K562 (cell line): Measurements from ENCODE around the gene TIMM44. TPM values are rescaled to one million over a fixed set of nuclear protein-coding genes. Genes with fewer than 3 reads are reported as not detected.

Experiments
- ATAC-seq: fragments of 200-7000 bp; cut with Tn5 transposase; 3 replicates; pipeline ENCODE4 v1.9.1; 2020; ENCODE audit warnings: moderate library complexity
- BruUV-seq: library from RNA; stranded (reverse); fragments of 400-500 nt; replicated peaks from 2 replicates; lab custom pipeline; 2021; lab: Mats Ljungman, UMichigan
- CTCF ChIA-PET: fragments of 300-600 bp; formaldehyde crosslinking; extraction: SDS; loops from one replicate; lab custom pipeline; 2021; ENCODE audit warnings: low intra/inter-chr PET ratio; lab: Yijun Ruan, JAX
- POLR2A ChIA-PET: fragments of 300-600, 350-650 bp; sonication (Branson Sonifier 250); formaldehyde crosslinking; extraction: SDS; loops from one replicate; lab custom pipeline; 2021; ENCODE audit warnings: antibody characterized with exemption, inconsistent platforms; lab: Yijun Ruan, JAX
- DNase-seq, 4 experiments: peaks; one replicate each; pipeline versions ENCODE4 v3.0.0 to v3.0.0-alpha.2; 2011 to 2018; ENCODE audit warnings: low spot score in 3 of 4, mixed read lengths in 3 of 4; ENCODE audit errors: extremely low read depth in 1 of 4
- FAIRE-seq: peaks from 2 replicates; lab custom pipeline; 2011; peaks lifted over from hg19 to GRCh38; lab: Jason Lieb, UNC
- H2AFZ ChIP-seq: 2 replicates; pipeline ENCODE4 v1.6.0; 2011; ENCODE audit warnings: low read depth, low read length, control low read depth, inconsistent platforms
- H3K27ac ChIP-seq: fragments of 200-600 bp; 3 replicates; pipeline ENCODE4 v1.8.0; 2011; ENCODE audit warnings: low read depth, mild to moderate bottlenecking, control low read depth, inconsistent platforms, low read length, moderate library complexity, mixed read lengths; ENCODE audit errors: extremely low read depth
- H3K27me3 ChIP-seq, 2 experiments: fragments of 300-600 bp in 1 of 2; 2 replicates in 1 of 2; 3 replicates in 1 of 2; pipeline versions ENCODE4 v1.6.0 to v1.8.0; 2011; ENCODE audit warnings: inconsistent platforms in 2 of 2, low read length in 2 of 2, mild to moderate bottlenecking in 1 of 2, mixed read lengths in 1 of 2, moderate library complexity in 1 of 2; ENCODE audit not compliant: control insufficient read depth in 2 of 2, insufficient read depth in 2 of 2
- H3K36me3 ChIP-seq: fragments of 300-600 bp; 3 replicates; pipeline ENCODE4 v1.8.0; 2011; ENCODE audit warnings: mild to moderate bottlenecking, low read length, inconsistent platforms; ENCODE audit not compliant: control insufficient read depth, insufficient read depth
- H3K4me1 ChIP-seq, 2 experiments: fragments of 200-600 bp in 1 of 2; replicated peaks in 1 of 2; 2 replicates in 1 of 2; 3 replicates in 1 of 2; pipeline versions ENCODE4 v1.5.1 to v1.8.0; 2011; ENCODE audit warnings: inconsistent platforms in 2 of 2, low read length in 2 of 2, mild to moderate bottlenecking in 1 of 2, mixed read lengths in 1 of 2, moderate library complexity in 1 of 2; ENCODE audit not compliant: control insufficient read depth in 2 of 2, insufficient read depth in 2 of 2
- H3K4me2 ChIP-seq: 2 replicates; pipeline ENCODE4 v1.6.1; 2011; ENCODE audit warnings: low read length, control low read depth, inconsistent platforms, mixed read lengths; ENCODE audit not compliant: insufficient read depth
- H3K4me3 ChIP-seq: fragments of 200-600 bp; sonication (generic), shearing (Covaris generic); 2 replicates; pipeline ENCODE4 v1.5.1; 2016; ENCODE audit warnings: control low read depth, inconsistent platforms
- H3K79me2 ChIP-seq: fragments of 200-600 bp; 3 replicates; pipeline ENCODE4 v1.8.0; 2011; ENCODE audit warnings: low read length, inconsistent platforms; ENCODE audit not compliant: control insufficient read depth, insufficient read depth
- H3K9ac ChIP-seq, 2 experiments: 2 replicates each; pipeline versions ENCODE4 v1.6.0 to v1.6.1; 2011; ENCODE audit warnings: low read depth in 2 of 2, low read length in 2 of 2, control low read depth in 1 of 2, inconsistent platforms in 1 of 2, mild to moderate bottlenecking in 1 of 2, mixed read lengths in 1 of 2; ENCODE audit not compliant: insufficient read depth in 1 of 2
- H3K9me1 ChIP-seq: one replicate; pipeline ENCODE4 v1.6.0; 2011; ENCODE audit warnings: inconsistent platforms, mild to moderate bottlenecking, low read length, moderate library complexity; ENCODE audit not compliant: control insufficient read depth, insufficient read depth
- H3K9me3 ChIP-seq: replicated peaks from 2 replicates; pipeline ENCODE4 v1.5.1; 2011; ENCODE audit warnings: low read depth, low read length, inconsistent platforms; ENCODE audit not compliant: control insufficient read depth, insufficient read depth
- H4K20me1 ChIP-seq: replicated peaks from 2 replicates; pipeline ENCODE4 v1.6.1; 2011; ENCODE audit warnings: low read length, inconsistent platforms, mixed read lengths; ENCODE audit not compliant: control insufficient read depth, insufficient read depth
- CBX5 ChIP-seq: IDR thresholded peaks from 2 replicates; pipeline ENCODE4 v1.6.1; 2014; ENCODE audit warnings: low read depth, borderline replicate concordance
- CCAR2 ChIP-seq: fragments of 200-400 bp; formaldehyde crosslinking; IDR thresholded peaks from 2 replicates; pipeline ENCODE4 v1.6.1; 2017; ENCODE audit warnings: mild to moderate bottlenecking, low read depth, low read length
- CREB5 ChIP-seq: fragments of 250-450 bp; sonication (Bioruptor Pico); IDR thresholded peaks from 2 replicates; pipeline ENCODE4 v1.5.0; 2020; ENCODE audit warnings: mild to moderate bottlenecking
- ETV5 ChIP-seq: sonication (generic); formaldehyde crosslinking; IDR thresholded peaks from 2 replicates; pipeline ENCODE4 v1.4.0; 2020; ENCODE audit warnings: low read depth, mild to moderate bottlenecking, missing genetic modification reagents
- FOXK1 ChIP-seq: sonication (generic); formaldehyde crosslinking; IDR thresholded peaks from 2 replicates; pipeline ENCODE4 v1.8.0; 2022; ENCODE audit warnings: missing genetic modification reagents, mild to moderate bottlenecking, borderline replicate concordance
- HOMEZ ChIP-seq: fragments of 250-450 bp; sonication (Bioruptor Pico); IDR thresholded peaks from 2 replicates; pipeline ENCODE4 v1.4.0; 2020; ENCODE audit warnings: mild to moderate bottlenecking, moderate library complexity
- POLR2G ChIP-seq: fragments of 200-400 bp; formaldehyde crosslinking; IDR thresholded peaks from 2 replicates; pipeline ENCODE4 v1.6.1; 2017; ENCODE audit warnings: low read depth, mild to moderate bottlenecking, antibody characterized with exemption, low read length, moderate library complexity
- RFX1 ChIP-seq: fragments of 450-650 bp; IDR thresholded peaks from 2 replicates; pipeline ENCODE4 v1.6.1; 2016; ENCODE audit warnings: mild to moderate bottlenecking, moderate library complexity
- SAFB2 ChIP-seq: fragments of 200-400 bp; formaldehyde crosslinking; IDR thresholded peaks from 2 replicates; pipeline ENCODE4 v1.6.1; 2018; ENCODE audit warnings: borderline replicate concordance, low read length, low read depth, moderate library complexity; ENCODE audit not compliant: severe bottlenecking
- SP1 ChIP-seq: sonication (generic); formaldehyde crosslinking; IDR thresholded peaks from 2 replicates; pipeline ENCODE4 v1.8.1; 2022; ENCODE audit warnings: mild to moderate bottlenecking, missing genetic modification reagents
- TEAD2 ChIP-seq: fragments of 450-650 bp; IDR thresholded peaks from 2 replicates; pipeline ENCODE4 v1.6.1; 2016; ENCODE audit warnings: missing genetic modification characterization, control low read depth, missing compliant biosample characterization
- ZC3H4 ChIP-seq: sonication (generic); formaldehyde crosslinking; IDR thresholded peaks from 2 replicates; pipeline ENCODE4 v1.9.0; 2021; ENCODE audit warnings: missing genetic modification reagents, borderline replicate concordance
- ZNF395 ChIP-seq: fragments of 200-800 bp; sonication (Bioruptor generic); IDR thresholded peaks from 2 replicates; pipeline ENCODE4 v1.6.1; 2017; ENCODE audit warnings: missing genetic modification characterization, missing compliant biosample characterization
- ZNF778 ChIP-seq: fragments of 450-650 bp; formaldehyde crosslinking; IDR thresholded peaks from 2 replicates; pipeline ENCODE4 v1.4.0; 2020; ENCODE audit warnings: mild to moderate bottlenecking, moderate library complexity
- WGBS: fragments of 100-300 bp; shearing (Covaris generic); methylation state at CpG from one replicate; pipeline ENCODE4 v1.1.6; 2016; ENCODE audit warnings: low coverage, mixed read lengths; ENCODE audit not compliant: insufficient coverage; ENCODE audit errors: missing lambda C conversion rate; 5-methylcytosine and 5-hydroxymethylcytosine counted together
- in situ Hi-C: fragments of 300-500 bp; cut with MboI; formaldehyde crosslinking; loops from 4 replicates; pipeline ENCODE4 v1.15.0; 2018; ENCODE audit warnings: inconsistent platforms, mixed read lengths
- intact Hi-C: fragments of 100-400 bp; cut with micrococcal nuclease; formaldehyde crosslinking; loops from 2 replicates; pipeline ENCODE4 v1.14.2; 2022
- polyA plus RNA-seq, 8 experiments: library from polyadenylated mRNA; depleted of rRNA in 4 of 8; stranded (reverse) in 5 of 8; unstranded in 3 of 8; fragments of >200 nt; fragmentation: Nextera tagmentation in 2 of 8; fragmentation: Illumina TruSeq in 1 of 8; extraction: Ambion mirVana in 2 of 8; extraction: Trizol in 1 of 8; gene quantifications; 2 replicates each; pipeline versions ENCODE4 v1.2.1 to v1.2.3, GENCODE V29; 2011 to 2014; ENCODE audit warnings: inconsistent platforms in 1 of 8, missing spikeins in 1 of 8
- total RNA-seq, 7 experiments: library from RNA; depleted of rRNA in 6 of 7; stranded (reverse); fragments of >200 nt in 6 of 7; fragmentation: Illumina TruSeq in 2 of 7; extraction: Trizol in 2 of 7; gene quantifications; 2 replicates each; pipeline versions ENCODE4 v1.2.1 to v1.2.3, GENCODE V29; 2011 to 2021; ENCODE audit warnings: low replicate concordance in 1 of 7

The TIMM44 gene
- total and polyA plus RNA-seq, 9 of the 15 experiments (the other 6 are each of a cell fraction or from before 2014, with no cell fraction given): 10.3 to 231 (median 89.3) TPM

- ATAC-seq (no peak), FAIRE-seq (no peak), DNase-seq (no peak)
- no peaks in the 10 kb centered on the region for H3K36me3 ChIP-seq
- ChIA-PET CTCF (no interaction called here), POLR2A (interaction anchor here (1.2 to 8.2 kb wide), 3 partner anchors 8 to 28 kb away, joined by 4 to 72 read pairs (median 4); partner anchors contain the start of gene MAP2K7)
- intact Hi-C loops: no loop called here
- peaks cover 10 to 26% of the 10 kb centered on the region in 2 experiments for H3K4me1 ChIP-seq
- no peaks in the 10 kb centered on the region for H3K9me1 ChIP-seq
- BruUV-seq: no TSS peak
- no peak overlapping the region for H3K9ac ChIP-seq
- in situ Hi-C loops: no loop called here
- no peaks in the 10 kb centered on the region for H3K9me3 ChIP-seq
- peaks cover 5% of the 10 kb centered on the region; the same call in 2 of the 3 replicates for H3K79me2 ChIP-seq
- no peak overlapping the region for H2AFZ ChIP-seq
- H3K4me3 ChIP-seq: no peak overlapping the region
- no peak overlapping the region for H3K4me2 ChIP-seq
- 40% methylated on average over 8 of the region's 8 CpGs for WGBS
- no peaks in the 10 kb centered on the region for H3K27me3 ChIP-seq
- TF ChIP-seq SP1 (CRISPR knock-in tag) (no peak), FOXK1 (no peak), RFX1 (no peak), ZNF778 (CRISPR knock-in tag) (no peak), CBX5 (no peak), ETV5 (CRISPR knock-in tag) (no peak), ZC3H4 (CRISPR knock-in tag) (no peak), TEAD2 (tag) (no peak), POLR2G (no peak), HOMEZ (CRISPR knock-in tag) (no peak), SAFB2 (no peak), CREB5 (no peak), CCAR2 (no peak), ZNF395 (CRISPR knock-in tag) (no peak)
- H3K27ac ChIP-seq: no peak overlapping the region
- H4K20me1 ChIP-seq: no peaks in the 10 kb centered on the region
These were observed 57.6 kb downstream of the TIMM44 start for GRCh38 chr19:7885818-7886217.
